Suprapubic skin (tissue), 4 donors: ENCODE results near the gene UBE4B.

Source experiments
- POLR2A ChIP-seq, 2 donors: fragments of 450-650 bp; IDR thresholded peaks; one replicate each; pipeline ENCODE4 v1.6.1; 2017; ENCODE audit warnings: antibody characterized with exemption in 2 of 2, mild to moderate bottlenecking in 2 of 2, moderate library complexity in 2 of 2
- POLR2AphosphoS5 ChIP-seq, 3 donors: sonication (generic); formaldehyde crosslinking; IDR thresholded peaks; one replicate each; pipeline ENCODE4 v1.6.1; 2017; ENCODE audit warnings: antibody characterized with exemption in 3 of 3
- TF ChIP-seq, protein P1 (sequence below), 2 donors: fragments of 200-600 bp in 1 of 2; fragments of 450-650 bp in 1 of 2; sonication (generic) in 1 of 2; IDR thresholded peaks; one replicate each; pipeline ENCODE4 v1.5.1; 2016 to 2019; ENCODE audit warnings: antibody characterized with exemption in 2 of 2, mild to moderate bottlenecking in 1 of 2, moderate library complexity in 1 of 2

DNA sequence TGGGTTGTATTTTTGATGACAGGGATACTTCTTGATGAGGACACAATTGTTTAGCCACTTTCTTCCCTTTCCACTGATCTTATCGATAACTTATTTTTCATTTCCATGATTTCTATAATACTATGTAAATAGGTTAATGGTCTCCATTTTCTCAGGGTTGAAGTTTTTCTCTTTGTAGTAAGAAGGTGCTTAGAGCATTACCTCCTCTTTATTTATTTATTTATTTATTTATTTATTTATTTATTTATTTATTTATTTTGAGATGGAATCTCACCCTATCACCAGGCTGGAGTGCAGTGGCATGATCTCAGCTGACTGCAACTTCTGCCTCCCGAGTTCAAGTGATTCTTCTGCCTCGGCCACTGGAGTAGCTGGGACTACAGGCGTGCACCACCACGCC, 70.4 kb downstream of the UBE4B start:
- no peak for TF ChIP-seq POLR2AphosphoS5 (IDR thresholded peaks at IDR 0.05)
- TF ChIP-seq, protein P1, sequence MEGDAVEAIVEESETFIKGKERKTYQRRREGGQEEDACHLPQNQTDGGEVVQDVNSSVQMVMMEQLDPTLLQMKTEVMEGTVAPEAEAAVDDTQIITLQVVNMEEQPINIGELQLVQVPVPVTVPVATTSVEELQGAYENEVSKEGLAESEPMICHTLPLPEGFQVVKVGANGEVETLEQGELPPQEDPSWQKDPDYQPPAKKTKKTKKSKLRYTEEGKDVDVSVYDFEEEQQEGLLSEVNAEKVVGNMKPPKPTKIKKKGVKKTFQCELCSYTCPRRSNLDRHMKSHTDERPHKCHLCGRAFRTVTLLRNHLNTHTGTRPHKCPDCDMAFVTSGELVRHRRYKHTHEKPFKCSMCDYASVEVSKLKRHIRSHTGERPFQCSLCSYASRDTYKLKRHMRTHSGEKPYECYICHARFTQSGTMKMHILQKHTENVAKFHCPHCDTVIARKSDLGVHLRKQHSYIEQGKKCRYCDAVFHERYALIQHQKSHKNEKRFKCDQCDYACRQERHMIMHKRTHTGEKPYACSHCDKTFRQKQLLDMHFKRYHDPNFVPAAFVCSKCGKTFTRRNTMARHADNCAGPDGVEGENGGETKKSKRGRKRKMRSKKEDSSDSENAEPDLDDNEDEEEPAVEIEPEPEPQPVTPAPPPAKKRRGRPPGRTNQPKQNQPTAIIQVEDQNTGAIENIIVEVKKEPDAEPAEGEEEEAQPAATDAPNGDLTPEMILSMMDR (IDR thresholded peaks at IDR 0.05): no peak
- no peak for TF ChIP-seq POLR2A (IDR thresholded peaks at IDR 0.05)
